Measurements from ENCODE around the gene CD207.
"Not testable (repeated sequence)": the region's sequence is repeated elsewhere in the genome, so short reads cannot be mapped to it uniquely, and the experiment has no call there.

Gene CD207

GRCh38 chr2:70828914-70829824 lies 6.4 kb downstream of the CD207 start:
- DNase-seq, result no peak

DNA sequence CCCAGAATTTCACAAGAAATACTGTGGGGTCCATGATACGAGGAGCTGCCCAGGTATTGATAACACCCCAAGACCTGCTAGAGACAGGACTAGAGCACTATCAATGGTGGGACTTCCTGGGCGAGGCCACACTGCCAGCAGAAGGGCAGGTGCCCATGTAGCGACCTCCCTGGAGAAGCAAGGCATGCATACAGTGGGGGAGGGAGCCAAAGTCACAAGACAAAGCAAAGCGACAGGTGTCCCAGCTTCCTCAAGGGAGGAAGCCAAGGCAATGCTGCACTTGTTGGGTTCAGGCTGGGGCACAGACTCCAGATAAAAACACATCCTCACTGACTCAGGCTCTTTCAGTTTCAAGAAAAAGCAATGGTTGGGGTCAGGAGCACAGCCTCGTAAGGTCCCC lies 7.5 kb downstream of the CD207 start:
- no peak for DNase-seq

- DNase-seq, result no peak
These were observed 8.2 kb downstream of the CD207 start for GRCh38 chr2:70827388-70827787.

- DNase-seq, result no peak
These were observed 8.8 kb downstream of the CD207 start for GRCh38 chr2:70826696-70827350.

GRCh38 chr2:70823249-70823648 lies 12.4 kb downstream of the CD207 start:
- no peak for DNase-seq

DNA sequence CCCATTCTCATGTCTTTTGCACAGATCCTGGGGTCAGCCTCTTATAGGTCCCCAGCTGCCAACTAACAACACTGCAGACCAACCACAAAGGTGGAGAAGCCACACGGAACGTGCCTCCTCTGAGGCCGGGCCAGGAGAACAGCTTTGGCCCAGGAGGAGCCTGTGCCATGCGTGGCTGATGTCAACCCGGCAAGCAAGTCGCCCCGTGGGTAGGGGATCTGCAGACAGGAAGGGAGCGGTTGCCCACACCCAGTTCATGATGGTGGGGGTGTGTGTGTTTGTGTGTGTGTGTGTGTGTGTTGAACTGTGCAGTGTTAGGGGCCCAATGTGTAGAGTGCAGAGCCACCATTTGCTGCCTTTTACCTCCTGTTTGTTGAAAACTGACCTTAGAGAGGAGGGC lies 12.8 kb downstream of the CD207 start:
- no peak for DNase-seq

DNA sequence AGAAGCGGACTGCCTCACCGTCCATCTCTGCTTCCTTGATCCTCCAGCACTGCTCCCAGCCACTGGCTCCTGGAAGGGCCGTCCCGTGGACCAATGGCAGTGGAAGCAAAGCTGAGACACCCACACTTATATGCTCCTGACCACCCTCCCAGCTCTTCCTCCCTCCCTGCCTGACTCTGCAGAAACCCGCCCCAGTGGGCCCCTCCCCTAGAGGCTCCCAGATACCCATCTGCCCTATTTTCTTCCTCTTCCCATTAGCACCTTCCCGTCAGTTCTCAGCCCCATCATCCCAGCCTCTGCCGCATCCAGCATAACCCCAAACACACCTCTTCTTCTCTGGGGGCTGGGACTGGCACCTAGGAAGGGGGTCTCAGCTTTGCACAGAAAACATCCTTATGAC lies 15.1 kb downstream of the CD207 start, which contains the start of gene CLEC4F:
Gene CLEC4F, minus strand, starts transcription at position 101 of the 400 bp plus-strand sequence. Its CDS starts 76 bp downstream, at position 25.
- no peak for DNase-seq

DNA sequence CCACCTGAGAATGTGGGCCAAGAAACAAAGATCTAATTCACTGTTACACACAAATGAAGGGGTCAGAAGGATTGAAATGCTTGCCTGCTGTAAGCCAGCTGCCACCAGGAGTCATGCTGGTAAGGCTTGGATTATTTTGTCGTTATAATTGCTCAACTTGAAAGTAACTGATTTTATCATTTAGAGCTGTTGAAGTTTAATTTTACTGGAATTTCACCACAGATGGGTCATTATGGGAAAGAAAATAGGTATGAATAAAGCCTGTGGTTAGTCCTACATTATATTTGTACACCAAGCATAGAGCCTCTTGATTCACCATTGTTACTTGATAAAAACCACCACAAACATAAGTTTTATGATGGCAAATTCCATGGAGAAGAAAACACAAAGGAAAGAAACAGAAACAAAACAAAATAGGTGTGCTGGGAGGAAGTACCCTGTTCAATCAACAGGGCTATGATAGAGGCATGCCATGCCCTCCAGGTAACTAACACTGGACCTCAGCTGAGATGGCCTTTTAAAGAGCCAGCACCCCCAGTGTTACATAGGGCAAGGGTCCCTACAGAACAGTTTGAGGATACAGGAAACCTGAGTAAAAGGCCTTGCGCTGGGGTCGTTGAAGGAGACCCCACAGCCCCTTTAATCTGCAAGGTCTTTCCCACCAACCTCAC lies 18.2 kb downstream of the CD207 start:
- DNase-seq, result no peak

DNA sequence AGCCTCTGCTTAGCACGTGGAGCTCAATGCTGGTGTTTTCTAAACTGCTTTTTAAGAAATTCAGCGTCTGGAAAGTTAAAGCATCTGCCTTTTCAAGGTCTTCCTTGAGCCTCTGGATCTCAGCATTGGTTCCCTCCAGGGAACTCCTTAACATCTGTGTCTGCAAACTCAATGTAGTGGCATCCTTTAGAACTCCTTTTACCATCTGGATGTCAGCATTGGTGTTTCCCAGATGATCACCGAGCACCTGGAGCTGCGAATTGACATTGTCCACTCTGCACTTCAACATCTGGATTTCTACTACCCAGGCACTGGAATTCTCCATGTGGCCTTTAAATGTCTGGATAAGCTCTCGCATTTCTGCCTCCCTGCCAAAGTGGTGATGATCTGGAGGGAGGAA lies 18.9 kb downstream of the CD207 start:
- no peak for DNase-seq

DNA sequence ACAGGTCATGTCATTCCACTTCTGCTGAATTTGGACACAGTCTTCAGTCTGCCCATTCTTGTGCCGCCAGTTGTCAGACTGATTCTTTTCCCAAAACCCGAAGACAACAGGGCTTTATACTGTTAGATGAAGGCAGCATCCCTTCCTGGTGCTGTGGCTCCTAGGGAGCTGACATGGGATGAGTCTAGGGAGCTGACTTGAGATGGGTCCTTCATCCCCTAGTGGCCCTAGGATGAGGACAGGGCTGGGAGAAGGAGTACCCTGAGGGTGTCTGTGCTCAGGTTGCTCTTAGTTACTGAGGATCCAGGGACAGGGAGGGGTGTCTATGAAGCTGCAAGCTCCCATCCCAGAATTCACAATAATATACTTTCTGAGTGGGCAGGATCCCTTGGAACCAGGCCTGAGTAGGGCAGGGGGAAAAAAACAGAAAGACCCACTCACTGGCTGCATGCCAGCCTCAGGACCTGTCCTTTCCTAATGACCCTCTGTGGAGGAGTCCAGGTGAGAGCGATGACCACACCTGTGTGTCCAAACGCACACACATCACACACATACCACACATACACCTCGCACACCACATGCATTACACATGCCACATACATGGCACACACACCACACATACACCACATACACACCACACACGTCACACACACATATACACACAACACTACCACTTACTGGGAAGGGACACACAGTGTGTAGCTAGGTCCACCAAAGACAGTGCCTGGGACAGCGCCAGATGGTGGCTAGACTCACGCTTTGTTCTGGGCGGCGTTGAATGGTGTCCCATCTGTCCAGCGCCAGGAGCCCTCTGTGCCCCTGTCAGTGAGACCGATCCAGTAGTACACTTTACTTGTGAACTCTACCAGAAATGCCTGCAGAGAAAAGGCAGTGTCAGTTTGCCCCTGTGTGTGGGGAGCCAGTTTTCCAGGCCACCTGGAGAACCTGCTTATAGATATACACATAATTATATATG lies 26.3 kb downstream of the CD207 start:
- DNase-seq, result no peak

GRCh38 chr2:70807828-70808118 lies 27.8 kb downstream of the CD207 start:
- no peak for DNase-seq

GRCh38 chr2:70807102-70807827 lies 28.4 kb downstream of the CD207 start:
- DNase-seq, result no peak

DNA sequence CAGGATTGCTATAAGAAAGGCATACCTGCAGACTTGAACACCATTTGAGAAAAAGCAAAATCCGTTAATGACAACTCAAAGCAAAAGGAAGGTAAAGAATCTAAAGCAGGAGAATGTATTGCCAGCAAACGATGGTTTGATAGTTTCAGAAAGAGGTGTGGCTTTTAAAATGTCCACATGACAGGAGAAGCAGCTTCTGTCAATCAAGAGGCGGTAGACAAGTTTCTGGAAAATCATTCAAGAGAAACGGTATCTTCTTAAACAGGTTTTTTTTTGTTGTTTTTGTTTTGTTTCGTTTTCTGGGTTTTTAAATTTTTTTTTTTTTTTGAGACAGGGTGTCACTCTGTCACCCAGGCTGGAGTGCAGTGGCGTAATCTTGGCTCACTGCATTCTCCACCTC lies 29.0 kb downstream of the CD207 start:
- DNase-seq, result no peak

DNA sequence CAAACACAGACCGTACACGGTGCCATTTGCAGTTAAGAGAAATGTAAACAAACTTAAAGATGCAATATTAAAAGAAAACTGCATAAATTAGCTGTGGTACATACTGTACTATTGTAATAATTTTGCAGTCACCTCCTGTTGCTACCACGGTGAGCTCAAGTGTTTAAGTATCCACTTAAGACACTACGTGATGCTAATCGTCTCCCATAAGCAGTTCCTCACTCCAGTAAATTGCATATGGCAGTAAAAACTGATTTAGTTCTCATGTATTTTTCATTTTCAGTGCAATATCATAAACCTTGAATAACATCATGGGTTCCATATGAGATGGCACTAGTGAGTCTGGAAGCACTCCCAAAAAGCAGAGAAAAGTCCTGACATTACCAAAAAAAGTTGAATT lies 29.6 kb downstream of the CD207 start:
- DNase-seq, result no peak

GRCh38 chr2:70801607-70802263 lies 33.9 kb downstream of the CD207 start:
- DNase-seq, result no peak

DNA sequence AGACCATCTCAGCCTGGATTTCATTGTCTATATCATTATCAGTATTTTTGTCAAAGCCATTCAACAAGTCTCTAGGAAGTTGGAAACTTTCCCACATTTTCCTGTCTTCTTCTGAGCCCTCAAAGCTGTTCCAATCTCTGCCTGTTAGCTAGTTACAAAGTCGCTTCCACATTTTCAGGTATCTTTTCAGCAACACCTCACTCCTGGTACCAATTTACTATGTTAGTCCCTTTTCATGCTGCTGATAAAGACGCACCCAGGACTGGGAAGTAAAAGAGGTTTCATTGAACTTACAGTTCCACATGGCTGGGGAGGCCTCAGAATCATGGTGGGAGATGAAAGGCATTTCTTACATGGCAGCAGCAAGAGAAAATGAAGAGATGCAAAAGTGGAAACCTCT lies 35.9 kb downstream of the CD207 start:
- DNase-seq, result no peak

- not testable (repeated sequence) for DNase-seq
These were observed 37.6 kb downstream of the CD207 start for GRCh38 chr2:70797996-70798395.

DNA sequence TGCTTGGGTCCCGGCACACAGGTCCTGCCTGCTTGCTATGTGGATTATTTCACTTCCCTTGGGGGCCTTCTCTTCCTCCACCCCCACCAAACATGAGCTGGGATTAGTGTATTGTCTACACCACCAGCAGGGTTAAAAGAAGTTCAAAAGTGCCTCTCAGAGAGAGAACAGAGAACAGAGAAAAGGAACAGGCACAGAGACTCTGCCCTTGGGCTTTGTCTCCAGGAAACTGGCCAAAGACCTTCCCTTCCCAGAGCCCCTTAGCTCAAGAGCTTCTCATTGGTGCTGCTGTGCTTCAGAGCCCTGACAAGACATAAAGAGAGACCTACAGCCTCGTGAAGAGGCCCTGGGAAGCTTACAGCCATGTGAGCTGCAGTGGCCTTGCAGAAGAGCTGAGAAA lies 38.1 kb downstream of the CD207 start:
- no peak for DNase-seq

GRCh38 chr2:70796262-70796661 lies 39.4 kb downstream of the CD207 start:
- DNase-seq, result no peak

DNA sequence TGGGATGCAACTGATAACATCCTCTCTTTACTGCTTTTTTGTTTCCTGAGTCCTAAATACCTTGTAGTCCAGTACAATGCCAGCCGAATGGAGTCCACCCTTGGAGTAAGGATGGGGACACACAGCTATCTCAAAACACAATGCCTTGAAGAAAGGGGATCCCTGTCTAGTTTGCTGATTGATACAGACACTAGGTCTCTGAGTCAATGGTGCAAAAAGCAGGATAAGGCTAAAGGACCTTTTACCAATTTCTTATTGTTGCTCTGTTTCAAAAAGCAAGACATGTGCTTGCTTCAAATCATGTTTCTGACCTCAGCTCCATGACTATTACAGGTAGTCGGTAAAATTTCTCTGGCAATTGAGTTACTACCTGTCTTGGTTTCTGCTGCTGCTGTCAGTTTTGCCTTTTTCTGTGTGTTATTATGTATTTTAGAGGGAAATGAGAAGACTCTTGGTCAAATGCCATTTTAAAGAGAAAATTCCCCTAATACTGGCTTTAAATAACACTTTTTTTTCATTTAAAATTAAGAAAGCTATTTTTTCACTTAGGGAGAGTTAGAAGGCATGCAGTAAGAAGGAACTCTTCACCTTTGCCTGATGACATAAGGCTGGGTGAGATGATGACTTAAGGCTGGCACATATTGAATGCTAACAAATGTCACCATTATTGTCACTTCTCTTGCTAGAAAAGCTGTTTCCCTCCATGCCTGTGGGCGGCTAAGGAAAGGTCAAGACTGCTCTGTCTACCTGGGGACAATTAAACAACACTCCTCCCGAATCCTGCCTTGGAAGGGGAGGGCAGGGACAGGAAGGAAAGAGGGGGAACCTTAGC lies 40.2 kb downstream of the CD207 start:
- DNase-seq, result no peak

DNA sequence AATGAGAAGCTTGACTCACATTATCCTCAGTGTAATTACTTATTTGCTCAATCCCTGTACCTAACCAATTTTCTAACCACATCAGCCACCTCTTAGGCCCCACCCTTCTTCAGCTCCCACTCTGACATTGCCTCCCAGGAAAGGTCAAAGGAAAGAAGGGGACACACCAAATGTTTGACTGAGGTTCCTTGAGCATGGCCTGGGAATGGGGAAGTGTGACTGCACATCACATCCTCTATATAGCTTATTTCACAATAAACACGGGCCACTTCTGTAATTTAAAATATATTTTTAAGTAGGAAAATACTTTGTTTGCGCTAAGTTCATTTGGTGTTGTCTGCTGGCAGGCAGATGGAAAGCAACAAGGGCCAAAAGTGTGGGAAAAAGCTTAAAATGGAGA lies 42.2 kb downstream of the CD207 start:
- no peak for DNase-seq

All from KG1 (cell line).